Endothelial cell of umbilical vein (primary cell): Measurements from ENCODE around the gene DMAC2L. TPM values are rescaled to one million over a fixed set of nuclear protein-coding genes. Genes with fewer than 3 reads are reported as not detected.

Experiments used
- BruUV-seq: library from RNA; stranded (reverse); fragments of 400-500 nt; replicated peaks from 2 replicates; lab custom pipeline; 2021; lab: Mats Ljungman, UMichigan
- CTCF ChIA-PET: fragments of 300-600, 350-600 bp; sonication (Branson Sonifier 250); formaldehyde crosslinking; loops from one replicate; lab custom pipeline; 2021; ENCODE audit warnings: antibody characterized with exemption, inconsistent platforms; lab: Charles Lee
- POLR2A ChIA-PET: fragments of 300-600, 350-600 bp; sonication (Branson Sonifier 250); formaldehyde crosslinking; loops from one replicate; lab custom pipeline; 2021; ENCODE audit warnings: antibody characterized with exemption, inconsistent platforms; lab: Charles Lee
- DNase-seq: peaks from one replicate; pipeline ENCODE4 v3.0.0-alpha.2; 2011; ENCODE audit warnings: low read depth, low spot score
- FAIRE-seq: peaks from 2 replicates; lab custom pipeline; 2011; peaks lifted over from hg19 to GRCh38; lab: Jason Lieb, UNC
- H2AFZ ChIP-seq: 2 replicates; pipeline ENCODE4 v1.6.0; 2012; ENCODE audit warnings: low read depth, low read length, control low read depth, inconsistent platforms
- H3K27ac ChIP-seq: 2 replicates; pipeline ENCODE4 v1.5.1; 2011; ENCODE audit warnings: low read depth, mild to moderate bottlenecking, control low read depth, low read length, moderate library complexity; ENCODE audit not compliant: insufficient read depth
- H3K27me3 ChIP-seq, 2 experiments: 2 replicates each; pipeline versions ENCODE4 v1.6.0 to v1.6.1; 2011; ENCODE audit warnings: low read length in 2 of 2, mixed read lengths in 1 of 2; ENCODE audit not compliant: control insufficient read depth in 2 of 2, insufficient read depth in 2 of 2
- H3K36me3 ChIP-seq, 2 experiments: 2 replicates in 1 of 2; 3 replicates in 1 of 2; pipeline ENCODE4 v1.5.1; 2011; ENCODE audit warnings: low read length in 2 of 2, mild to moderate bottlenecking in 1 of 2, moderate library complexity in 1 of 2; ENCODE audit not compliant: control insufficient read depth in 2 of 2, insufficient read depth in 2 of 2; ENCODE audit errors: extremely low read depth in 1 of 2
- H3K4me1 ChIP-seq: 3 replicates; pipeline ENCODE4 v1.5.1; 2011; ENCODE audit warnings: mild to moderate bottlenecking, low read length; ENCODE audit not compliant: control insufficient read depth, insufficient read depth; ENCODE audit errors: extremely low read depth
- H3K4me2 ChIP-seq: 2 replicates; pipeline ENCODE4 v1.6.1; 2011; ENCODE audit warnings: low read length, control low read depth, mixed read lengths; ENCODE audit not compliant: insufficient read depth
- H3K4me3 ChIP-seq, 3 experiments: fragments of 200-600 bp in 1 of 3; sonication (generic), shearing (Covaris generic) in 1 of 3; replicated peaks in 1 of 3; 2 replicates each; pipeline ENCODE4 v1.5.1; 2011 to 2016; ENCODE audit warnings: control low read depth in 3 of 3, low read length in 3 of 3, mild to moderate bottlenecking in 2 of 3, inconsistent platforms in 1 of 3, low read depth in 1 of 3, moderate library complexity in 1 of 3; ENCODE audit not compliant: insufficient read depth in 1 of 3
- H3K79me2 ChIP-seq: 2 replicates; pipeline ENCODE4 v1.6.0; 2012; ENCODE audit warnings: low read length, inconsistent platforms; ENCODE audit not compliant: control insufficient read depth, insufficient read depth
- H3K9ac ChIP-seq: replicated peaks from 2 replicates; pipeline ENCODE3; 2011; ENCODE audit warnings: low read length, control low read depth; ENCODE audit not compliant: insufficient read depth; ENCODE audit errors: extremely low read depth
- H3K9me1 ChIP-seq: replicated peaks from 3 replicates; pipeline ENCODE4 v1.6.0; 2011; ENCODE audit warnings: mild to moderate bottlenecking, low read length; ENCODE audit not compliant: control insufficient read depth, insufficient read depth; ENCODE audit errors: extremely low read depth
- H3K9me3 ChIP-seq: replicated peaks from 2 replicates; pipeline ENCODE4 v1.5.1; 2012; ENCODE audit warnings: low read length, inconsistent platforms; ENCODE audit not compliant: control insufficient read depth, insufficient read depth
- H4K20me1 ChIP-seq: replicated peaks from 2 replicates; pipeline ENCODE3; 2011; ENCODE audit warnings: mild to moderate bottlenecking, low read length; ENCODE audit not compliant: control insufficient read depth, insufficient read depth; ENCODE audit errors: extremely low read depth
- EZH2 ChIP-seq: IDR thresholded peaks from 2 replicates; pipeline ENCODE4 v1.6.1; 2012; ENCODE audit warnings: borderline replicate concordance, low read depth, mild to moderate bottlenecking, moderate library complexity, low read length, inconsistent platforms; ENCODE audit not compliant: severe bottlenecking
- FOS ChIP-seq: IDR thresholded peaks from 2 replicates; pipeline ENCODE4 v1.6.1; 2011; ENCODE audit warnings: mild to moderate bottlenecking, low read length, moderate library complexity, borderline replicate concordance; ENCODE audit not compliant: insufficient read depth
- GATA2 ChIP-seq: IDR thresholded peaks from 2 replicates; pipeline ENCODE4 v1.7.0; 2011; ENCODE audit warnings: low read depth, mild to moderate bottlenecking, moderate library complexity, mixed read lengths, low read length; ENCODE audit not compliant: insufficient read length, insufficient read depth
- JUN ChIP-seq: IDR thresholded peaks from 2 replicates; pipeline ENCODE4 v1.6.1; 2011; ENCODE audit warnings: borderline replicate concordance, low read depth; ENCODE audit not compliant: insufficient read length, insufficient read depth
- MYC ChIP-seq: IDR thresholded peaks from one replicate; pipeline ENCODE4 v1.6.1; 2011; ENCODE audit warnings: mild to moderate bottlenecking, low read depth, low read length
- POLR2A ChIP-seq: IDR thresholded peaks from 2 replicates; pipeline ENCODE4 v1.6.1; 2012; ENCODE audit warnings: low read depth, mild to moderate bottlenecking, control low read depth, low read length
- POLR2AphosphoS5 ChIP-seq: IDR thresholded peaks from 2 replicates; pipeline ENCODE4 v1.6.1; 2012; ENCODE audit warnings: low read depth, mild to moderate bottlenecking, control low read depth, low read length, moderate library complexity; ENCODE audit not compliant: insufficient read depth
- dilution Hi-C: fragments of 300-500 bp; cut with MboI; formaldehyde crosslinking; loops from one replicate; pipeline ENCODE4 v1.15.0; 2019; ENCODE audit warnings: low sequenced_read_pairs; ENCODE audit not compliant: extremely low pct_ligation_motif_present
- intact Hi-C: fragments of 100-400 bp; cut with micrococcal nuclease; formaldehyde crosslinking; loops from one replicate; pipeline ENCODE4 v1.10.0; 2022
- polyA plus RNA-seq, 4 experiments: library from polyadenylated mRNA; depleted of rRNA in 3 of 4; stranded (reverse) in 3 of 4; unstranded in 1 of 4; fragments of >200 nt; gene quantifications; 2 replicates each; pipeline versions ENCODE4 v1.2.1 to v1.2.3, GENCODE V29; 2011 to 2012; ENCODE audit warnings: missing spikeins in 1 of 4
- total RNA-seq: library from RNA; stranded (reverse); gene quantifications from 2 replicates; pipeline ENCODE4 v1.2.3, GENCODE V29; 2021
- TF ChIP-seq, protein P1 (sequence below): IDR thresholded peaks from 2 replicates; pipeline ENCODE4 v1.6.1; 2011; ENCODE audit not compliant: insufficient read depth, insufficient read length
- TF ChIP-seq, protein P2 (sequence below), 2 donors: IDR thresholded peaks; 1 replicate in 1 of 2; 2 replicates in 1 of 2; pipeline ENCODE4 v1.5.1; 2011; ENCODE audit warnings: low read length in 2 of 2, mild to moderate bottlenecking in 2 of 2, moderate library complexity in 2 of 2, control low read depth in 1 of 2, inconsistent platforms in 1 of 2, low read depth in 1 of 2; ENCODE audit not compliant: insufficient read depth in 1 of 2; ENCODE audit errors: extremely low read depth in 1 of 2

DMAC2L gene
- total and polyA plus RNA-seq, 2 donors (not counting 3 experiments of a cell fraction or from before 2014, with no cell fraction given), result 13.9 to 19.2 TPM

DNA sequence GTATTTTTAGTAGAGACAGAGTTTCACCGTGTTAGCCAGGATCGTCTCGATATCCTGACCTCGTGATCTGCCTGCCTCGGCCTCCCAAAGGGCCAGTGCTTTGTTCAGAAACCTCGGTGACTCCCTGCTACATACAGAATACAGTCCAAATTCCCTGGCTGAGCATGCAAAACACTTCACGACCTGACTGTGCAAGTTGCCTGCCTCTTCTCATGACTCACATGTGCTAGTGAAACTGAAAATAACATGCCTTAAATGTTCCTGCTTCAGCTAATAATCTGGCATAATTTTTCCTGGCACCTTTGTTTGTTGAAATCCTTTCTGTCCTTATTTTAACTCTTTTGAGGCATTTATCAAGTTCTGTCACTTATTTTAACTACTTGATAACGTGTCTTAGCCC is 8.2 kb downstream of the DMAC2L start:
- Histone ChIP-seq H3K27me3 (no peaks in the 10 kb centered on the region), H3K9ac (no peak overlapping the region), H2AFZ (no peak overlapping the region), H3K9me1 (no peaks in the 10 kb centered on the region), H3K9me3 (no peaks in the 10 kb centered on the region), H3K4me3 (no peak overlapping the region), H3K36me3 (peaks cover 0 to 3% of the 10 kb centered on the region in 2 experiments), H4K20me1 (no peaks in the 10 kb centered on the region), H3K4me1 (peaks cover 8% of the 10 kb centered on the region), H3K27ac (peak overlapping the region; percentile 8), H3K79me2 (peaks cover 7% of the 10 kb centered on the region), H3K4me2 (no peak overlapping the region)
- intact Hi-C loops, result loop anchor here (2.0 to 5.0 kb wide), 2 partner anchors 17 to 452 kb away; no protein-coding TSS in a partner anchor
- DNase-seq (no peak), FAIRE-seq (no peak)
- dilution Hi-C loops, result no loop called here
- CTCF ChIA-PET, result interaction anchor here (0.6 to 4.1 kb wide), 46 partner anchors 9 to 540 kb away, joined by 3 to 44 read pairs (median 4); partner anchors contain the start of genes CDKL1, DMAC2L, L2HGDH and MAP4K5
- POLR2A ChIA-PET, result interaction anchor here (1.0 kb wide), 1 partner anchor 8 kb away, joined by 3 read pairs; the partner anchor contains the start of genes DMAC2L and L2HGDH
- TF ChIP-seq FOS, result no peak
- TF ChIP-seq, protein P1, sequence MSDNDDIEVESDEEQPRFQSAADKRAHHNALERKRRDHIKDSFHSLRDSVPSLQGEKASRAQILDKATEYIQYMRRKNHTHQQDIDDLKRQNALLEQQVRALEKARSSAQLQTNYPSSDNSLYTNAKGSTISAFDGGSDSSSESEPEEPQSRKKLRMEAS, result no peak
- no peak for TF ChIP-seq EZH2
- no peak for TF ChIP-seq POLR2A
- no TSS peak for BruUV-seq

DNA sequence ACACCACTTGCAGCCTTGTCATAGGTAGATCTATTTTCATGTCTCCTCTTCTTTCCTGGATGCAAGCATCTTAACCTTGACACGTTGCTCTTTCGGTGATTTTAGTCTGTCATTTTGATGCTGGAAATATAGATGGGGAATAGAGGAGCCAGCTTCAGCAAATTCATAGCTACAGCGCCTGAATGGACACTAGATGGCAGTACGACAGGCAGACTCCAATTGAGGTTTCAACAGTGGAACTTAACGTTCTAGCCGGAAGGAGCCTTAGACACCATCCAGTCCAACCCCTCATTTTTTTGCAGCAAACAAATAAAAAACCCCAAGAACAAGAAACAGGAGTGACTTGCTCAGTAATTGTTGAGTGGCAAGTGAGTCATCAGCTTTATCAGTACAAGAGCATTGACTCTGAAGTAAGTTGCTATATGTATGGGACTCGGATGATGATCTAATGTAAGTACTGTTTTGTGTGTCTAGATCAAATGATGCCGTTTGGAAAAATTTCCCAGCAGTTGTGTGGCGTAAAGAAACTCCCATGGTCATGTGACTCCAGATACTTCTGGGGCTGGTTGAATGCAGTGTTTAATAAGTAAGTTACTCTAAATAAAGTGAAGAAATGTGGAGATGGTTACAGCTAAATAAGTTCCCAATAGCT is 9.0 kb downstream of the DMAC2L start:
- Histone ChIP-seq H3K9me1 (no peaks in the 10 kb centered on the region), H3K27ac (peak overlapping the region; percentile 88), H3K9me3 (no peaks in the 10 kb centered on the region), H3K27me3 (no peaks in the 10 kb centered on the region), H3K4me3 (peak overlapping the region in 2 of 3 experiments; percentile 11 to 53), H3K4me2 (peak overlapping the region; percentile 85), H3K9ac (peak overlapping the region; percentile 70), H3K79me2 (peaks cover 7% of the 10 kb centered on the region), H3K36me3 (peaks cover 0 to 3% of the 10 kb centered on the region in 2 experiments), H2AFZ (peak overlapping the region; percentile 26), H3K4me1 (peaks cover 8% of the 10 kb centered on the region), H4K20me1 (no peaks in the 10 kb centered on the region)
- TF ChIP-seq FOS (peak; percentile 96), POLR2AphosphoS5 (peak; percentile 31), JUN (peak; percentile 94), GATA2 (peak; percentile 77), MYC (no peak), POLR2A (no peak), EZH2 (no peak)
- TF ChIP-seq, protein P1, result no peak
- TF ChIP-seq, protein P2, sequence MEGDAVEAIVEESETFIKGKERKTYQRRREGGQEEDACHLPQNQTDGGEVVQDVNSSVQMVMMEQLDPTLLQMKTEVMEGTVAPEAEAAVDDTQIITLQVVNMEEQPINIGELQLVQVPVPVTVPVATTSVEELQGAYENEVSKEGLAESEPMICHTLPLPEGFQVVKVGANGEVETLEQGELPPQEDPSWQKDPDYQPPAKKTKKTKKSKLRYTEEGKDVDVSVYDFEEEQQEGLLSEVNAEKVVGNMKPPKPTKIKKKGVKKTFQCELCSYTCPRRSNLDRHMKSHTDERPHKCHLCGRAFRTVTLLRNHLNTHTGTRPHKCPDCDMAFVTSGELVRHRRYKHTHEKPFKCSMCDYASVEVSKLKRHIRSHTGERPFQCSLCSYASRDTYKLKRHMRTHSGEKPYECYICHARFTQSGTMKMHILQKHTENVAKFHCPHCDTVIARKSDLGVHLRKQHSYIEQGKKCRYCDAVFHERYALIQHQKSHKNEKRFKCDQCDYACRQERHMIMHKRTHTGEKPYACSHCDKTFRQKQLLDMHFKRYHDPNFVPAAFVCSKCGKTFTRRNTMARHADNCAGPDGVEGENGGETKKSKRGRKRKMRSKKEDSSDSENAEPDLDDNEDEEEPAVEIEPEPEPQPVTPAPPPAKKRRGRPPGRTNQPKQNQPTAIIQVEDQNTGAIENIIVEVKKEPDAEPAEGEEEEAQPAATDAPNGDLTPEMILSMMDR (IDR thresholded peaks at IDR 0.05; ENCODE audit: extremely low read depth in 1 of 2, insufficient read depth in 1 of 2, low read depth in 1 of 2, low read length in 2 of 2), result peak; percentile 86 to 87
- BruUV-seq, result no TSS peak
- peak; percentile 91 for FAIRE-seq
- dilution Hi-C loops, result no loop called here
- DNase-seq, result peak; percentile 96
- ChIA-PET POLR2A (interaction anchor here (1.0 kb wide), 1 partner anchor 9 kb away, joined by 3 read pairs; the partner anchor contains the start of genes DMAC2L and L2HGDH), CTCF (interaction anchor here (0.6 to 4.1 kb wide), 51 partner anchors 10 to 539 kb away, joined by 3 to 44 read pairs (median 4); partner anchors contain the start of genes CDKL1, DMAC2L, L2HGDH and MAP4K5)
- intact Hi-C loops, result loop anchor here (1.0 to 5.0 kb wide), 5 partner anchors 16 to 451 kb away; partner anchors contain the start of genes CDKL1 and MAP4K5
